Measurements from ENCODE around the gene ZDHHC7. TPM values are rescaled to one million over a fixed set of nuclear protein-coding genes. Genes with fewer than 3 reads are reported as not detected.

The ZDHHC7 gene
- total RNA-seq, 6 experiments from 2014 or later = 73.9 to 90.4 (median 78.1) TPM

GRCh38 chr16:84925092-84925772, 86.1 kb downstream of the ZDHHC7 start:
- Mint-ChIP-seq H3K4me1 (ENCODE audit: low read depth) (peaks cover 20% of the 10 kb centered on the region), H3K27me3 (ENCODE audit: insufficient read depth) (no peaks in the 10 kb centered on the region), H3K27ac (no peak overlapping the region), H3K36me3 (ENCODE audit: low read depth) (no peaks in the 10 kb centered on the region), H3K9me3 (no peaks in the 10 kb centered on the region), H3K4me3 (no peak overlapping the region)
- DNase-seq = no peak
- TF ChIP-seq CTCF (IDR thresholded peaks at IDR 0.05) = peak; percentile 99

DNA sequence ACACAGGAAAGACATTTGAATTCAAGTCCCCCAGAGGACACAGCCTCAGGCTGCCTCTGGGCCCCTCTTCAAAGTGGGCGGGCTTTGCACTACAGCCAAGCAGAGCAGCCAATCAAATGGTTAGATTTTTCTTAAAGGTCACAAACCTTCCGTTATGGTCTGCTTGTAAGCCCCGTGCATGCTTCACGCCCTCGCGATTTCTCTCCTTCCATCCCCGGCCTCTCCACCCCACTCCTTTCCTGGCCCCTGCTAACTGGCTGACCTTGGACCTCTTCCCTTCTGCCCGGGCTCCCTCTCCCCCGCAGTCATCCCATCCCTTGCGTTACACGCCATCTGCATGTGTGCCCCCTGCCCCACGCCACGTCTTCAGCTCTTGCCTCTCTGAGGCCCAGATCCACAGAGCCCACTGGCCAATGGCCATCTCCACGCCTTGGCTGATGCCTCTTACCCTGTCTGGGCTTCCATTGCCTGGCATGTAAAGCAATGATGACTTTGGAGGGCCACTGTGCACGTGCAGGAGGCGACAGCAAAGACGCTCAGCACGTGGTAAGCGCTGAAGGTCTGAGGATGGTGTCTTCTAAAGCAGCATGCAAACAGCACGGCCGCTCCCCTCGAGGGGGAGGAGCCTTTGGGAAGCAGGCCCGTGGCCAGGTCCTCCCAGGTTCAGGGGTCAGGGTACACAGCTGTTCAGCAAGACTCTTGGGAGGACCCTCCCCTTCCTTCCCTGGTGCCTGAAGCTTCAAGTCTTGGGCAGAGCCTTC, 86.8 kb downstream of the ZDHHC7 start:
- H3K27ac Mint-ChIP-seq = no peak overlapping the region
- H3K4me3 Mint-ChIP-seq = no peak overlapping the region
- no peaks in the 10 kb centered on the region for H3K27me3 Mint-ChIP-seq (ENCODE audit: insufficient read depth)
- no peak for DNase-seq
- no peaks in the 10 kb centered on the region for H3K9me3 Mint-ChIP-seq
- TF ChIP-seq CTCF (IDR thresholded peaks at IDR 0.05) = no peak
- peaks cover 19% of the 10 kb centered on the region for H3K4me1 Mint-ChIP-seq (ENCODE audit: low read depth)
- no peaks in the 10 kb centered on the region for H3K36me3 Mint-ChIP-seq (ENCODE audit: low read depth)

Other genes starting within 250 kb of the ZDHHC7 start
- gene CRISPLD2, start 191.6 kb downstream of the ZDHHC7 start, total RNA-seq (2021; fragmentation: NEBNext Ultra II Directional; extraction: Animal tissue kit (Norgen Biotek cat#: 25700)) = 10 to 100 TPM; 12.2 to 15.5 (median 13.6) TPM
- gene KIAA0513, start 16.3 kb upstream of the ZDHHC7 start, total RNA-seq (2021; fragmentation: NEBNext Ultra II Directional; extraction: Animal tissue kit (Norgen Biotek cat#: 25700)) = 10 to 100 TPM; 12.5 to 15.4 (median 13.8) TPM
- not detected for gene CIBAR2, start 100.9 kb upstream of the ZDHHC7 start, total RNA-seq (2021; fragmentation: NEBNext Ultra II Directional; extraction: Animal tissue kit (Norgen Biotek cat#: 25700))

All from HFFc6 (cell line).